Type B pancreatic cell (in vitro differentiated cells): ENCODE results near the gene TRIM65. TPM values are rescaled to one million over a fixed set of nuclear protein-coding genes. Genes with fewer than 3 reads are reported as not detected.

Experiments used
- DNase-seq: peaks from one replicate; pipeline ENCODE4 v3.0.0; 2021; ENCODE audit warnings: mixed read lengths; ENCODE audit not compliant: unreplicated experiment; ENCODE audit errors: extremely low spot score
- H3K27ac Mint-ChIP-seq: 2 replicates; pipeline ENCODE4 v1.8.0; 2021; ENCODE audit warnings: mild to moderate bottlenecking, mixed read lengths
- H3K27me3 Mint-ChIP-seq: 2 replicates; pipeline ENCODE4 v1.8.0; 2021; ENCODE audit warnings: mixed read lengths
- H3K36me3 Mint-ChIP-seq: 2 replicates; pipeline ENCODE4 v1.8.0; 2021; ENCODE audit warnings: mixed read lengths
- H3K4me1 Mint-ChIP-seq: one replicate; pipeline ENCODE4 v1.8.0; 2021; ENCODE audit warnings: mixed read lengths; ENCODE audit not compliant: unreplicated experiment
- H3K4me3 Mint-ChIP-seq: 2 replicates; pipeline ENCODE4 v1.8.0; 2021; ENCODE audit warnings: mild to moderate bottlenecking, mixed read lengths
- H3K9me3 Mint-ChIP-seq: 2 replicates; pipeline ENCODE4 v1.8.0; 2021; ENCODE audit warnings: mixed read lengths
- total RNA-seq: library from RNA; stranded (reverse); gene quantifications from 2 replicates; pipeline ENCODE4 v1.2.1, GENCODE V29; 2021; ENCODE audit warnings: low replicate concordance
- TF ChIP-seq, protein P1 (sequence below): fragments of 200-600 bp; sonication (generic); conservative IDR thresholded peaks from 2 replicates; pipeline ENCODE4 v1.5.0; 2021; ENCODE audit warnings: antibody characterized with exemption, mild to moderate bottlenecking

The TRIM65 gene
- total RNA-seq, 1 donor from 2014 or later: 19.0 TPM

DNA sequence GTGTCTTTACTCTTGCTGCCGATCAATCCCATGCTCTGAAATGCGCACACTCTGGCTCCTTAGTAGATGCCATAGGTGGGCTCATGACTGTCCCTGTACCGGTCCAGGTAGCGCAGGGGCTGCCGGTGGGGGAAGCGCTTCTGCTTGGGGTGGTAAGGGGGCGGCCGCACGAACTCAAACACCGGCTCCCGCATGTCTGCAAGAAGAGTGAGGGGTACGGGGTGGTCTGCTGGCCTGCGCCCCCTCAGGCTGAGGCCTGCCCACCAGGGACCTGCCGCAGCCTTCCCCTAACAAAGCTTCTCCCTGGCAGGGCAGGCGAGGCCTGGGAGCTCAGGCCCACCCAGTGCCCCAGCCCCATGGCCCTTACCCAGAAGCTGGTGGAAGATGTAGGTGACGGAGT is 2.0 kb upstream of the TRIM65 start:
- Mint-ChIP-seq H3K27ac (no peak overlapping the region), H3K4me3 (peak overlapping the region; percentile 62), H3K4me1 (peaks cover 21% of the 10 kb centered on the region), H3K9me3 (no peaks in the 10 kb centered on the region), H3K27me3 (no peaks in the 10 kb centered on the region), H3K36me3 (peaks cover 4% of the 10 kb centered on the region)
- DNase-seq: peak; percentile 68
- TF ChIP-seq, protein P1, sequence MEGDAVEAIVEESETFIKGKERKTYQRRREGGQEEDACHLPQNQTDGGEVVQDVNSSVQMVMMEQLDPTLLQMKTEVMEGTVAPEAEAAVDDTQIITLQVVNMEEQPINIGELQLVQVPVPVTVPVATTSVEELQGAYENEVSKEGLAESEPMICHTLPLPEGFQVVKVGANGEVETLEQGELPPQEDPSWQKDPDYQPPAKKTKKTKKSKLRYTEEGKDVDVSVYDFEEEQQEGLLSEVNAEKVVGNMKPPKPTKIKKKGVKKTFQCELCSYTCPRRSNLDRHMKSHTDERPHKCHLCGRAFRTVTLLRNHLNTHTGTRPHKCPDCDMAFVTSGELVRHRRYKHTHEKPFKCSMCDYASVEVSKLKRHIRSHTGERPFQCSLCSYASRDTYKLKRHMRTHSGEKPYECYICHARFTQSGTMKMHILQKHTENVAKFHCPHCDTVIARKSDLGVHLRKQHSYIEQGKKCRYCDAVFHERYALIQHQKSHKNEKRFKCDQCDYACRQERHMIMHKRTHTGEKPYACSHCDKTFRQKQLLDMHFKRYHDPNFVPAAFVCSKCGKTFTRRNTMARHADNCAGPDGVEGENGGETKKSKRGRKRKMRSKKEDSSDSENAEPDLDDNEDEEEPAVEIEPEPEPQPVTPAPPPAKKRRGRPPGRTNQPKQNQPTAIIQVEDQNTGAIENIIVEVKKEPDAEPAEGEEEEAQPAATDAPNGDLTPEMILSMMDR: no peak

DNA sequence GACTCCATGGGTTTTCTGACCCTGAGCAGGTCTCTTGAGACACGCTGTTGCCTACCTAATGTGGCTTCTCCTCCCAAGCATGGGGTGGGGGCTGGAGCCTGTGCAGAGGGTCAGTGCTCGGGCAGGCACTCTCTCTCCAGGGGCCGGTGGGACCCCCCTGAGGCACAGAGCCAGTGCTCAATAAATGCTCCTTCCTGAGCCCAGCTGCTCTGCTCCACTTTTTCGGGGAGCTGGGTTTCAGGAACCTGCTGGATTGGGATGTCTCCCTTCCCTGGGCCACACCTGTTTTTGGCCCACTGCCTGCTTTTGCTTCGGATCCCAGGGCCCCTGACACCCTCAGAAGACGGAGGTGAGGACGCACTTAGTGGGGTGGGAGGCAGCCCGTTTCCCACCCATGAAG is 1.3 kb upstream of the TRIM65 start:
- H3K36me3 Mint-ChIP-seq: peaks cover 4% of the 10 kb centered on the region
- no peaks in the 10 kb centered on the region for H3K27me3 Mint-ChIP-seq
- peaks cover 22% of the 10 kb centered on the region for H3K4me1 Mint-ChIP-seq
- peak overlapping the region; percentile 48 for H3K27ac Mint-ChIP-seq
- TF ChIP-seq, protein P1: no peak
- peak; percentile 62 for DNase-seq
- peak overlapping the region; percentile 83 for H3K4me3 Mint-ChIP-seq
- H3K9me3 Mint-ChIP-seq: no peaks in the 10 kb centered on the region

DNA sequence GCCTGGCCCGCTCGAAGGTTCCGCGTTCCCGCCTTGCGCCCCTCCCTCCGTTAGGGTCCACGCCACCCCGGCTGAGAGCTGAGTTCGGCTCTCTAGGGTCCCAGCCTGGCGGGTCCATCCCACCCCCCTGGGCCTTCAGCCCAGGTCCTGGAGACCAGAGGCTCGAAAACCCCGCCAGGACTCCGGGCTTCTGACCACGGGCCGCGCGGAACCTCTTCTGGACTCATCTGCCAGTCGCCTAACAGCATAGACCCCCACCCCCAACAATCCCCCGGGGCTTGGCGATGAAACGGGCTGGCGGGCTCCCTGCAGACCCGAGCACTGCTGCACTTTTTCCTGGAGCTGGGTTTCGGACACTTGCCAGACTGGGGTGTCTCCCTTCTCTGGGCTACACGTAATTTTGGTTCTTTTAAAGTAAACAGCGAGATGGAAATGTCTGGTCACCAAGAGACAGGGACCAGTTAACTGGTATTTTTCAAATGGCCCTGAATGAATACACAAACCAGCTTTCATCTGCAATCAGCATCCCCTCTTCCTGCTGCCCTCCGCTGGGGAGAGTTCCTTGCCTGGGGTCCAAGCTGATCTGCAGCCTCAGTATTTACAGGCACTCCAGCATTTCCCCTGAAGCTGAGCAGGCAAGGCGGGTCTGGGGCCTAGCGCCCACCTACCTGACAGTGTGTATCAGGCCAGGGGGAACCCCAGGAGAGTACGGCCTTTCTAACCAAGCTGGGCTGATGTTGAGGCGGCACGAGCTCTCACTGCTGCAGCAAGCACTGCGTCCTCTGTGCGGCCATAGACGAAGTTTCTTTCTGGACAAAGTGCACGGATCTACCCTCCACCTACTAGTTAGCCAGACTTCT is 639 bp upstream of the TRIM65 start:
- Mint-ChIP-seq H3K4me1 (peaks cover 22% of the 10 kb centered on the region), H3K36me3 (peaks cover 4% of the 10 kb centered on the region), H3K4me3 (peak overlapping the region; percentile 83), H3K27me3 (no peaks in the 10 kb centered on the region), H3K9me3 (no peaks in the 10 kb centered on the region), H3K27ac (peak overlapping the region; percentile 48)
- DNase-seq: peak; percentile 66
- TF ChIP-seq, protein P1: no peak

DNA sequence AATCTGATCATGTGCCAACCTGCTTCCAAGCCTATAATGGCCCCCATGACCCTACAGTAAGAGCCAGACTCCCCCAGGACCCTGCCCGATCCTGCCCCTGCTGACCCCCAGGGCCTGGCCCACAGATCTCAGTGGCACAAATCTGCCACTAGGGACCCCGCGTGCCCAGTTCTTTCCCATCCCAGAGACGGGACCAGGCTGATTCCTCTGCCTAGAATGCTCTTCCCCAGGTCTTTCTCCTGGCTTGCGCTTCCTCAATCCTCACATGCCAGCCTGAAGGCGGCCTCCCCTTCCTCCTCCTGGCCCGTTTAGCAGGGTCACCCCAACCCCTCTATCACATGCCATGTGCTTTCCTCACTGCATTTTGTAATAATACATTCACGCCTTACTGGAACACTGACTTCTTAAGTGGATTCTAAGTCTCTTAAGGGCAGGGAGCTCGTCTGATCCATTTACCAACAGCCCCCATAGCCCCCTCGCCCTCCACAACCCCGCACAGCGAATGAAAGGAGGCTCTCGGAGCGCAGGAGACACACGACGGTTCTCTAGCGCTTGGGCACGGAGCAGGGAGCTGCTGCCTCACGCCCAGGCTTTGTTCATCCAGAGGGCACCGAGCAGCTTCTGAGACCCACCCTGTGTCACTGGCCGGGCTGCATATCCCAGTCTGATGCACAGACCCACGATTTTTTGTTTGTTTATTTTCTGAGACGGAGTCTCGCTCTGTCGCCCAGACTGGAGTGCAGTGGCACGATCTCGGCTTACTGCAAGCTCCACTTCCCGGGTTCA is 1.2 kb downstream of the TRIM65 start:
- TF ChIP-seq, protein P1: peak; percentile 64
- peak; percentile 65 for DNase-seq
- peak overlapping the region; percentile 84 for H3K4me3 Mint-ChIP-seq
- peaks cover 22% of the 10 kb centered on the region for H3K4me1 Mint-ChIP-seq
- peaks cover 4% of the 10 kb centered on the region for H3K36me3 Mint-ChIP-seq
- no peaks in the 10 kb centered on the region for H3K9me3 Mint-ChIP-seq
- H3K27ac Mint-ChIP-seq: peak overlapping the region; percentile 86
- H3K27me3 Mint-ChIP-seq: no peaks in the 10 kb centered on the region

DNA sequence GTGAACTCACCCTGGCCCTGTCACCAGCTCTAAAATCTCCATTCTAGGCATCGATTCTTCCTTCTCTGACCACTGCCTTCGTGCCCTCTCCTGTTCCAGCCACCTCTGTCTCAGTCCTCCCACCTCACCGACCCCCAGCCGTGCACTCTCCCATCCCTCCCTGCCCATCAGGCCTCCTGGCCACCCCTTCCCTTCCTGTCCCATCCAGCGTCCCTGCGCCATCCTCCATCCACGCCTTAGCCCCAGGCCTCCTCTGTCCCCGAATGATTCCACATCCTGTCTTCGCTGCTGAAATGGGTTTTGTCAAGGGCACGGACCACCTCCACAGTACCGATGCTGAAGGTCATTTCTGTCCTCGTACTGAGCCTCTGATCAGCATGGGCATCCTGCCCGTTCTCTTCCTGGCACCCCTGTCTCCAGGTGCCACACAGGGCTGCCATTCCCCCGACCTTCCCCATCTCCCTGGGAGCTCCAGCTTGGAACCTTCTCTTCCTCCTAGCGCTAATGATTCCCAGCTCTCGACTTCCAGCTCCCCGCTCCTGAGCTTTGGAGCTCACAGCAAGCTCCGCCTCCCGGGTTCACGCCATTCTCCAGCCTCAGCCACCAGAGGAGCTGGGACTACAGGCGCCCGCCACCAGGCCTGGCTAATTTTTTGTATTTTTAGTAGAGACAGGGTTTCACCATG is 2.6 kb downstream of the TRIM65 start:
- Mint-ChIP-seq H3K36me3 (peaks cover 4% of the 10 kb centered on the region), H3K4me1 (peaks cover 22% of the 10 kb centered on the region), H3K4me3 (peak overlapping the region; percentile 47), H3K27me3 (no peaks in the 10 kb centered on the region), H3K27ac (peak overlapping the region; percentile 77), H3K9me3 (no peaks in the 10 kb centered on the region)
- no peak for DNase-seq
- TF ChIP-seq, protein P1: no peak
